ENCODE measurements around the gene SLC2A9. TPM values are rescaled to one million over a fixed set of nuclear protein-coding genes. Genes with fewer than 3 reads are reported as not detected.

The SLC2A9 gene
- total and polyA plus RNA-seq, 2 of the 8 experiments (the other 6 are each of a cell fraction or from before 2014, with no cell fraction given) = 0.20 to 0.26 TPM

GRCh38 chr4:9849538-9849920 lies 171.8 kb downstream of the SLC2A9 start:
- H4K20me1 ChIP-seq (replicated peaks in 1 of 2; ENCODE audit: control insufficient read depth in 1 of 2, insufficient read depth in 2 of 2, low read length in 2 of 2) = no peaks in the 10 kb centered on the region
- no peak overlapping the region for H3K27ac ChIP-seq (ENCODE audit: low read depth, low read length)
- no peaks in the 10 kb centered on the region for H3K23me2 ChIP-seq (ENCODE audit: low read depth, low read length)
- H3K79me1 ChIP-seq (ENCODE audit: low read depth, low read length) = no peaks in the 10 kb centered on the region
- no peak overlapping the region for H3K9ac ChIP-seq (replicated peaks in 1 of 4; ENCODE audit: extremely low read depth in 1 of 4, low read depth in 3 of 4, low read length in 3 of 4)
- ChIA-PET CTCF (ENCODE audit: partially characterized antibody) (no interaction called here), POLR2A (ENCODE audit: partially characterized antibody) (no interaction called here)
- no peak overlapping the region for H2BK15ac ChIP-seq (ENCODE audit: low read length)
- H3K36me3 ChIP-seq (ENCODE audit: control insufficient read depth in 2 of 4, insufficient read depth in 4 of 4, low read length in 3 of 4) = no peaks in the 10 kb centered on the region
- no peak overlapping the region for H3K4ac ChIP-seq (replicated peaks; ENCODE audit: insufficient read length, low read depth, low read length)
- TF ChIP-seq, protein P1, sequence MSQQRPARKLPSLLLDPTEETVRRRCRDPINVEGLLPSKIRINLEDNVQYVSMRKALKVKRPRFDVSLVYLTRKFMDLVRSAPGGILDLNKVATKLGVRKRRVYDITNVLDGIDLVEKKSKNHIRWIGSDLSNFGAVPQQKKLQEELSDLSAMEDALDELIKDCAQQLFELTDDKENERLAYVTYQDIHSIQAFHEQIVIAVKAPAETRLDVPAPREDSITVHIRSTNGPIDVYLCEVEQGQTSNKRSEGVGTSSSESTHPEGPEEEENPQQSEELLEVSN (IDR thresholded peaks at IDR 0.05) = no peak
- no peak for TF ChIP-seq SP2 (IDR thresholded peaks at IDR 0.05; ENCODE audit: low read length)
- TF ChIP-seq KDM5A (IDR thresholded peaks at IDR 0.05; ENCODE audit: low read length) = no peak
- no peak for TF ChIP-seq CTBP2 (IDR thresholded peaks at IDR 0.05; ENCODE audit: borderline replicate concordance, insufficient read depth, insufficient read length, low read length)
- no peak for TF ChIP-seq BACH1 (IDR thresholded peaks at IDR 0.05; ENCODE audit: low read length)
- TF ChIP-seq POU5F1 (IDR thresholded peaks at IDR 0.05; ENCODE audit: low read depth, low read length) = no peak
- no peak for TF ChIP-seq RFX5 (IDR thresholded peaks at IDR 0.05; ENCODE audit: borderline replicate concordance, low read depth, low read length)
- no peak for TF ChIP-seq SIX5 (IDR thresholded peaks at IDR 0.05; ENCODE audit: low read depth, low read length)
- TF ChIP-seq, protein P2, sequence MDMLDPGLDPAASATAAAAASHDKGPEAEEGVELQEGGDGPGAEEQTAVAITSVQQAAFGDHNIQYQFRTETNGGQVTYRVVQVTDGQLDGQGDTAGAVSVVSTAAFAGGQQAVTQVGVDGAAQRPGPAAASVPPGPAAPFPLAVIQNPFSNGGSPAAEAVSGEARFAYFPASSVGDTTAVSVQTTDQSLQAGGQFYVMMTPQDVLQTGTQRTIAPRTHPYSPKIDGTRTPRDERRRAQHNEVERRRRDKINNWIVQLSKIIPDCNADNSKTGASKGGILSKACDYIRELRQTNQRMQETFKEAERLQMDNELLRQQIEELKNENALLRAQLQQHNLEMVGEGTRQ (IDR thresholded peaks at IDR 0.05; ENCODE audit: low read length) = no peak
- H3K18ac ChIP-seq (ENCODE audit: extremely low read depth, low read length) = no peak overlapping the region
- H2BK12ac ChIP-seq (ENCODE audit: low read depth, low read length) = no peak overlapping the region
- H3K23ac ChIP-seq (ENCODE audit: insufficient read length) = no peak overlapping the region
- H4K5ac ChIP-seq (ENCODE audit: insufficient read length, low read depth, low read length) = no peak overlapping the region
- H2BK5ac ChIP-seq (ENCODE audit: low read depth, low read length) = no peak overlapping the region
- H3K4me1 ChIP-seq (replicated peaks in 1 of 4; ENCODE audit: control insufficient read depth in 3 of 4, insufficient read depth in 4 of 4, low read length in 3 of 4) = peaks cover 0 to 5% (median 0%) of the 10 kb centered on the region in 4 experiments; a peak in 1 of 7 replicates
- H3K4me2 ChIP-seq (ENCODE audit: insufficient read depth in 1 of 2, low read depth in 2 of 2, low read length in 2 of 2) = no peak overlapping the region
- FAIRE-seq (no peak), DNase-seq (ENCODE audit: low read depth in 1 of 2, low spot score in 2 of 2) (no peak)
- H3K56ac ChIP-seq (replicated peaks; ENCODE audit: insufficient read length, low read depth, low read length) = no peak overlapping the region
- no peak overlapping the region for H2BK120ac ChIP-seq (replicated peaks; ENCODE audit: low read depth, low read length)
- H3K9me3 ChIP-seq (ENCODE audit: insufficient read depth in 2 of 2, low read depth in 1 of 2, low read length in 1 of 2) = no peaks in the 10 kb centered on the region
- no peaks in the 10 kb centered on the region for H3K79me2 ChIP-seq (ENCODE audit: control insufficient read depth in 1 of 2, insufficient read depth in 2 of 2, low read length in 2 of 2)
- H2BK20ac ChIP-seq (ENCODE audit: low read length) = no peak overlapping the region
- no peak overlapping the region for H2AFZ ChIP-seq (ENCODE audit: low read length)
- no peak overlapping the region for H3K4me3 ChIP-seq (ENCODE audit: extremely low read depth in 1 of 4, insufficient read depth in 2 of 4, low read depth in 3 of 4, low read length in 4 of 4)
- H3K27me3 ChIP-seq (replicated peaks in 1 of 4; ENCODE audit: control insufficient read depth in 3 of 4, extremely low read depth in 1 of 4, insufficient read depth in 3 of 4, low read length in 3 of 4) = no peaks in the 10 kb centered on the region
- H4K8ac ChIP-seq (ENCODE audit: extremely low read depth, insufficient read depth, low read length) = no peak overlapping the region
- no peak overlapping the region for H2AK5ac ChIP-seq (ENCODE audit: low read depth, low read length)
- H3K14ac ChIP-seq (ENCODE audit: insufficient read length) = no peak overlapping the region
- 90% methylated on average over 2 of the region's 2 CpGs; no CpG with 5 or more reads in 1 of the 2 experiments for WGBS, 2 experiments (ENCODE audit: extremely low coverage in 1 of 2, insufficient coverage in 1 of 2, insufficient read length in 1 of 2, insufficient replicate concordance in 2 of 2, low coverage in 1 of 2, low lambda C conversion rate in 2 of 2, missing lambda C conversion rate in 1 of 2)
- H4K91ac ChIP-seq (replicated peaks; ENCODE audit: insufficient read length, low read length) = no peak overlapping the region
